A549 treated with GW870086 at 1 μM for 4 hours (cell line): ENCODE results near the gene FZD10. TPM values are rescaled to one million over a fixed set of nuclear protein-coding genes. Genes with fewer than 3 reads are reported as not detected.

ENCODE experiments used
- total RNA-seq: library from RNA; stranded (reverse); fragments of 200-300 nt; extraction: Qiagen RNA extraction; gene quantifications from 5 replicates; pipeline ENCODE4 v1.2.3, GENCODE V29; 2022; ENCODE audit warnings: low read depth

Gene FZD10
- not detected in 5 replicates for total RNA-seq

GRCh38 chr12:130162267-130162666 lies at the start of gene FZD10:
Gene FZD10 (plus strand): TSS chr12:130162464. CDS start chr12:130162943, 479 bp downstream.

Other genes starting within 250 kb of the FZD10 start
- 0.27 TPM in 1 of 5 replicates, not detected in the others for gene PIWIL1, start 175.4 kb downstream of the FZD10 start, total RNA-seq